ENCODE data around the gene SSRP1.

DNA sequence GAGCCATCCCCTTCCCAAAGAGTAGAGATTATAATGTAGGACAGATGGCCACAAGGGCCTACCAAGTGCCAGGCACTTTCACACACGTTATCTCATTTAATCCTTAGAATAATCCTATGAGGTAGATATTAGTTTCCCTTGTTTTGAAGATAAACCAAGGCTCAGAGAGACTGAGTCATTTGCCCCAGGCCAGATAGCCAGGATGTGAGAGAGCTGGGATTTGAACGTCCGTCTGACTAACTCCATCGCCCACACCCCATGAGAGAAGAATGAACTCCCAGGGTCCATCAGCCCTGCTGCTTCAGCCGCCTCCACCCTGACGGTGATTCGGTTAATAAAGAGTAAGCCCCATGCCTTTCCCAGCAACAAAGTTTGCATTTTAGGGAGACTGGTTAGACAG, 34.6 kb upstream of the SSRP1 start:
- TF ChIP-seq CTCF (IDR thresholded peaks at IDR 0.05) (no peak), NPAS2 (CRISPR knock-in tag; IDR thresholded peaks at IDR 0.05; ENCODE audit: borderline replicate concordance) (no peak), EP300 (IDR thresholded peaks at IDR 0.05) (no peak), USF2 (IDR thresholded peaks at IDR 0.05) (no peak), POLR2A (IDR thresholded peaks at IDR 0.05; ENCODE audit: low read length) (no peak), MAX (IDR thresholded peaks at IDR 0.05) (no peak), RAD21 (conservative IDR thresholded peaks at IDR 0.05 in 1 of 2, IDR thresholded peaks at IDR 0.05 in 1 of 2) (no peak), CBX8 (IDR thresholded peaks at IDR 0.05) (no peak), HOXB5 (CRISPR knock-in tag; IDR thresholded peaks at IDR 0.05) (no peak), RNF2 (IDR thresholded peaks at IDR 0.05; ENCODE audit: borderline replicate concordance, low read depth) (no peak), KDM5A (IDR thresholded peaks at IDR 0.05) (no peak), RCOR1 (IDR thresholded peaks at IDR 0.05; ENCODE audit: low read depth, low read length) (no peak)
- TF ChIP-seq, protein P1, sequence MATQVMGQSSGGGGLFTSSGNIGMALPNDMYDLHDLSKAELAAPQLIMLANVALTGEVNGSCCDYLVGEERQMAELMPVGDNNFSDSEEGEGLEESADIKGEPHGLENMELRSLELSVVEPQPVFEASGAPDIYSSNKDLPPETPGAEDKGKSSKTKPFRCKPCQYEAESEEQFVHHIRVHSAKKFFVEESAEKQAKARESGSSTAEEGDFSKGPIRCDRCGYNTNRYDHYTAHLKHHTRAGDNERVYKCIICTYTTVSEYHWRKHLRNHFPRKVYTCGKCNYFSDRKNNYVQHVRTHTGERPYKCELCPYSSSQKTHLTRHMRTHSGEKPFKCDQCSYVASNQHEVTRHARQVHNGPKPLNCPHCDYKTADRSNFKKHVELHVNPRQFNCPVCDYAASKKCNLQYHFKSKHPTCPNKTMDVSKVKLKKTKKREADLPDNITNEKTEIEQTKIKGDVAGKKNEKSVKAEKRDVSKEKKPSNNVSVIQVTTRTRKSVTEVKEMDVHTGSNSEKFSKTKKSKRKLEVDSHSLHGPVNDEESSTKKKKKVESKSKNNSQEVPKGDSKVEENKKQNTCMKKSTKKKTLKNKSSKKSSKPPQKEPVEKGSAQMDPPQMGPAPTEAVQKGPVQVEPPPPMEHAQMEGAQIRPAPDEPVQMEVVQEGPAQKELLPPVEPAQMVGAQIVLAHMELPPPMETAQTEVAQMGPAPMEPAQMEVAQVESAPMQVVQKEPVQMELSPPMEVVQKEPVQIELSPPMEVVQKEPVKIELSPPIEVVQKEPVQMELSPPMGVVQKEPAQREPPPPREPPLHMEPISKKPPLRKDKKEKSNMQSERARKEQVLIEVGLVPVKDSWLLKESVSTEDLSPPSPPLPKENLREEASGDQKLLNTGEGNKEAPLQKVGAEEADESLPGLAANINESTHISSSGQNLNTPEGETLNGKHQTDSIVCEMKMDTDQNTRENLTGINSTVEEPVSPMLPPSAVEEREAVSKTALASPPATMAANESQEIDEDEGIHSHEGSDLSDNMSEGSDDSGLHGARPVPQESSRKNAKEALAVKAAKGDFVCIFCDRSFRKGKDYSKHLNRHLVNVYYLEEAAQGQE (IDR thresholded peaks at IDR 0.05), result no peak

All from A549 (cell line).